ENCODE measurements around the gene POLD4.
"Not testable (repeated sequence)": the region's sequence is repeated elsewhere in the genome, so short reads cannot be mapped to it uniquely, and the experiment has no call there.

GRCh38 chr11:67402192-67402839, 49.0 kb upstream of the POLD4 start:
- TF ChIP-seq CTCF (IDR thresholded peaks at IDR 0.05; ENCODE audit: extremely low read depth in 1 of 2, insufficient read depth in 1 of 2, low read depth in 1 of 2, low read length in 2 of 2); POLR2A (IDR thresholded peaks at IDR 0.05; ENCODE audit: low read depth, low read length); POLR2AphosphoS5 (IDR thresholded peaks at IDR 0.05; ENCODE audit: insufficient read depth, low read depth, low read length); JUN (IDR thresholded peaks at IDR 0.05; ENCODE audit: borderline replicate concordance, insufficient read depth, insufficient read length, low read depth); EZH2 (IDR thresholded peaks at IDR 0.05; ENCODE audit: borderline replicate concordance, low read depth, low read length, severe bottlenecking); MYC (IDR thresholded peaks at IDR 0.05; ENCODE audit: low read depth, low read length); FOS (IDR thresholded peaks at IDR 0.05; ENCODE audit: borderline replicate concordance, insufficient read depth, low read length); GATA2 (IDR thresholded peaks at IDR 0.05; ENCODE audit: insufficient read depth, insufficient read length, low read depth, low read length): not testable (repeated sequence)
- TF ChIP-seq, protein P1, sequence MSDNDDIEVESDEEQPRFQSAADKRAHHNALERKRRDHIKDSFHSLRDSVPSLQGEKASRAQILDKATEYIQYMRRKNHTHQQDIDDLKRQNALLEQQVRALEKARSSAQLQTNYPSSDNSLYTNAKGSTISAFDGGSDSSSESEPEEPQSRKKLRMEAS (IDR thresholded peaks at IDR 0.05; ENCODE audit: insufficient read depth, insufficient read length), result not testable (repeated sequence)
